ENCODE measurements around the gene FAM234A.
A peak's percentile ranks its signal among the peaks of the same experiment; 100 is the strongest.
"Not testable (repeated sequence)": the region's sequence is repeated elsewhere in the genome, so short reads cannot be mapped to it uniquely, and the experiment has no call there.

FAM234A gene

DNA sequence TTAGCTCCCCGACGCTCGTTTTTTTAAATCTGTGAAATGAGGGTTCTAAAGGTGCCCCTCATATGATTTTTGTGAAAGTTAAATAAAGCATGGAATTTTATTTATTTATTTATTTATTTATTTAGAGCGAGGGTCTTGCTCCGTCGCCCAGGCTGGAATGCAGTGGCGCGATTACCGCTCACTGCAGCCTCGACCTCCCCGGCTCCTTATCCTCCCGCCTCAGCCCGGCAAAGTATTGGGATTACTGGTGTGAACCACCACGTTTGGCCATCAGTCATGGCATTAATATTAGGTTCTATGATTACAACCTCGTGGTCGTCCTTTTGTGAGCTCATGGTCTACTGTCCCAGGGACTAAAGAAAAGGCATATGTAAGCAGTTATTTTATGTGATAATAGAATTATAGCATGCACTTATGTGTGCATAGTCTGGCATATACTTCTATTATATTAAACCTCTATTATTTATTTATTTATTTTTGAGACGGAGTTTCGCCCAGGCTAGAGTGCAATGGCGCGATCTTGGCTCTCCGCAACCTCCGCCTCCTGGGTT is 4.8 kb upstream of the FAM234A start:
- Histone ChIP-seq H3K9me3 (ENCODE audit: control insufficient read depth in 2 of 2, low read length in 2 of 2) (no peaks in the 10 kb centered on the region), H3K36me3 (ENCODE audit: control insufficient read depth in 2 of 2, insufficient read depth in 2 of 2, low read length in 2 of 2) (peaks cover 11 to 16% of the 10 kb centered on the region in 2 donors), H3K9ac (ENCODE audit: low read depth in 1 of 2, low read length in 2 of 2) (no peak overlapping the region), H3K4me3 (ENCODE audit: low read length in 2 of 2) (peak overlapping the region; percentile 73 to 90), H3K27me3 (ENCODE audit: control insufficient read depth in 2 of 2, insufficient read depth in 2 of 2, low read length in 2 of 2) (no peaks in the 10 kb centered on the region), H3K4me1 (ENCODE audit: control insufficient read depth in 2 of 2, insufficient read depth in 2 of 2, low read length in 2 of 2) (peaks cover 8 to 9% of the 10 kb centered on the region in 2 donors), H3K27ac (ENCODE audit: low read depth in 2 of 2, low read length in 2 of 2) (peak overlapping the region; percentile 98 to 99)

DNA sequence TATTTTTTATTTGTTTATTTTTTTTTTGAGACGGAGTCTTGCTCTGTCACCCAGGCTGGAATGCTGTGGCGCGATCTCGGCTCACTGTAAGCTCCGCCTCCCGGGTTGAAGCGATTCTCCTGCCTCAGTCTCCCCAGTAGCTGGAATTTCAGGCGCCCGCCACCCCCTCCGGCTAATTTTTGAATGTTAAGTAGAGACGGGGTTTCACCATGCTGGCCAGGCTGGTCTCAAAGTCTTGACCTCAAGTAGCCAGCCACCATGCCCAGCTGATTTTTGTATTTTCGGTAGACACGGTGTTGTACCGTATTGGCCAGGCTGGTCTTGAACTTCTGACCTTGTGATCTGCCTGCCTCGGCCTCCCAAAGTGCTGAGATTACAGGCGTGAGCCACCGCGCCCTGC is 4.3 kb upstream of the FAM234A start:
- not testable (repeated sequence) for H3K27me3 ChIP-seq (ENCODE audit: control insufficient read depth in 2 of 2, insufficient read depth in 2 of 2, low read length in 2 of 2); H3K9ac ChIP-seq (ENCODE audit: low read depth in 1 of 2, low read length in 2 of 2); H3K9me3 ChIP-seq (ENCODE audit: control insufficient read depth in 2 of 2, low read length in 2 of 2); H3K4me3 ChIP-seq (ENCODE audit: low read length in 2 of 2); H3K27ac ChIP-seq (ENCODE audit: low read depth in 2 of 2, low read length in 2 of 2)
- H3K36me3 ChIP-seq (ENCODE audit: control insufficient read depth in 2 of 2, insufficient read depth in 2 of 2, low read length in 2 of 2) = peaks cover 8 to 14% of the 10 kb centered on the region in 2 donors
- H3K4me1 ChIP-seq (ENCODE audit: control insufficient read depth in 2 of 2, insufficient read depth in 2 of 2, low read length in 2 of 2) = peaks cover 9 to 13% of the 10 kb centered on the region in 2 donors

DNA sequence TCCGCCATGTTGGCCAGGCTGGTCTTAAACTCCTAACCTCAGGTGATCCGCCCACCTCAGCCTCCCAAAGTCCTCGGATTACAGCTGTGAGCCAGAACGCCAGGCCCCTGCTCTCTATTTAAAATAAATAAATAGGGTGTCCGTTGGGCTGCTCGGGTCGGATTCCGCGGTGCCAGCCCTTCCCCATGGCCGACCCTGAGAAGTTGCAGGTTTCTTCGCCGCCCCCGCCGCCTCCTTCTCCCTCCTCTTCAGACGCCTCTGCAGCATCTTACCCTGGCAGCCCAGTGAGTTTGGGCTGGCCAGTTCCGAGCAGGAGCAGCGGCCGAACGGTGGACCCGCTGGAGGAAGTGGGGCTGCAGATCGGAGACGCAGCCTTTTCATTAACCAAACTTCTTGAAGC is 3.7 kb upstream of the FAM234A start:
- Histone ChIP-seq H3K36me3 (ENCODE audit: control insufficient read depth in 2 of 2, insufficient read depth in 2 of 2, low read length in 2 of 2) (peaks cover 5 to 10% of the 10 kb centered on the region in 2 donors), H3K4me3 (ENCODE audit: low read length in 2 of 2) (no peak overlapping the region), H3K9me3 (ENCODE audit: control insufficient read depth in 2 of 2, low read length in 2 of 2) (no peaks in the 10 kb centered on the region), H3K4me1 (ENCODE audit: control insufficient read depth in 2 of 2, insufficient read depth in 2 of 2, low read length in 2 of 2) (peaks cover 10 to 17% of the 10 kb centered on the region in 2 donors), H3K27ac (ENCODE audit: low read depth in 2 of 2, low read length in 2 of 2) (no peak overlapping the region), H3K9ac (ENCODE audit: low read depth in 1 of 2, low read length in 2 of 2) (no peak overlapping the region), H3K27me3 (ENCODE audit: control insufficient read depth in 2 of 2, insufficient read depth in 2 of 2, low read length in 2 of 2) (no peaks in the 10 kb centered on the region)

DNA sequence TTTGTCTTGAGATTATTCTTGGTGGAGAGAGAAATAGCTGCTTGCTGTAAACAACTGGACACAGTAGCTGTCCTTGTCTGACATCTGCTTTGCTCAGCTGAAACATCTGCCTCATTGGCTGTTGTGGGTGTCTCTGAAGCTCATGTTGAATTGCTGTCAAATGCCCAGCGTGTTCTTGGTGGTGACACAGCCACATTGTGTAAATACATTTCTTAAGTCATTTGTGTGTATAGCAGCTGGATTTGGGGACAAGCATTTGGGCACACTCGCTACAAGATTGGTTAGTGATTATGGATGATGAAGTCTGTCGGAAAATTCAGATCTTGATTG is 5.3 kb downstream of the FAM234A start:
- no peak overlapping the region for H3K4me3 ChIP-seq (ENCODE audit: low read length in 2 of 2)
- H3K27ac ChIP-seq (ENCODE audit: low read depth in 2 of 2, low read length in 2 of 2) = peak overlapping the region in 1 of 2 donors; percentile 5
- H3K9me3 ChIP-seq (ENCODE audit: control insufficient read depth in 2 of 2, low read length in 2 of 2) = no peaks in the 10 kb centered on the region
- H3K36me3 ChIP-seq (ENCODE audit: control insufficient read depth in 2 of 2, insufficient read depth in 2 of 2, low read length in 2 of 2) = no peaks in the 10 kb centered on the region
- H3K9ac ChIP-seq (ENCODE audit: low read depth in 1 of 2, low read length in 2 of 2) = no peak overlapping the region
- H3K4me1 ChIP-seq (ENCODE audit: control insufficient read depth in 2 of 2, insufficient read depth in 2 of 2, low read length in 2 of 2) = peaks cover 2 to 8% of the 10 kb centered on the region in 2 donors
- H3K27me3 ChIP-seq (ENCODE audit: control insufficient read depth in 2 of 2, insufficient read depth in 2 of 2, low read length in 2 of 2) = no peaks in the 10 kb centered on the region

DNA sequence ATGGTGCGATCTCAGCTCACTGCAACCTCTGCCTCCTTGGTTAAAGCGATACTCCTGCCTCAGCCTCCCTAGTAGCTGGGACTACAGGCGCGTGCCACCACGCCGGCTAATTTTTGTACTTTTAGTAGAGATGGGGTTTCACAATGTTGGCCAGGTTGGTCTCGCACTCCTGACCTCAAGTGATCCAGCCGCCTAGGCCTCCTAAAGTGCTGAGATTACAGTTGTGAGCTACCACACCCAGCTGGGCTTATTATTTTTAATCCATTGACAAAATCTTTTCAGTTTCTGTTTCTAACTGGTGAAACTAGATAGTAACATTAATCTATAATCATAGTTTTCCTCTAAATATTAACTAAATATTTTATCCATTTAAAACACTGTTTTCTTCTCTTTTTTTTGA is 5.9 kb downstream of the FAM234A start:
- Histone ChIP-seq H3K9me3 (ENCODE audit: control insufficient read depth in 2 of 2, low read length in 2 of 2) (no peaks in the 10 kb centered on the region), H3K27ac (ENCODE audit: low read depth in 2 of 2, low read length in 2 of 2) (no peak overlapping the region), H3K36me3 (ENCODE audit: control insufficient read depth in 2 of 2, insufficient read depth in 2 of 2, low read length in 2 of 2) (no peaks in the 10 kb centered on the region), H3K4me1 (ENCODE audit: control insufficient read depth in 2 of 2, insufficient read depth in 2 of 2, low read length in 2 of 2) (peaks cover 0 to 2% of the 10 kb centered on the region in 2 donors), H3K9ac (ENCODE audit: low read depth in 1 of 2, low read length in 2 of 2) (no peak overlapping the region), H3K27me3 (ENCODE audit: control insufficient read depth in 2 of 2, insufficient read depth in 2 of 2, low read length in 2 of 2) (no peaks in the 10 kb centered on the region), H3K4me3 (ENCODE audit: low read length in 2 of 2) (no peak overlapping the region)

DNA sequence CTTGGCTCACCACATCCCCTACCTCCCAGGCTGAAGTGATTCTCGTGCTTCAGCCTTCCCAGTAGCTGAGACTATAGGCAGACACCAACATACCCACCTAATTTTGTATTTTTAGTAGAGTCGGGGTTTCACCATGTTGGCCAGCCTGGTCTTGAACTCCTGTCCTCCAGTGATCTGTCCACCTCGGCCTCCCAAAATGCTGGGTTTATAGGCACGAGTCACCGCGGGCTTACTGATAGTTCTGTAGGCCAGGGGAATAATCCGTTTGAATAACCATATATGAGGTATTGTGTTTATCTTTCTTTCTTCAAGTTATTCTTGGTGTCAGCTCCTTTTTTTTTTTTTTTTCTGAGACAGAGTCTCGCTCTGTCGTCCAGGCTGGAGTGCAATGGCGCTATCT is 7.7 kb downstream of the FAM234A start:
- peak overlapping the region in 1 of 2 donors; percentile 21 for H3K27ac ChIP-seq (ENCODE audit: low read depth in 2 of 2, low read length in 2 of 2)
- no peaks in the 10 kb centered on the region for H3K9me3 ChIP-seq (ENCODE audit: control insufficient read depth in 2 of 2, low read length in 2 of 2)
- no peak overlapping the region for H3K9ac ChIP-seq (ENCODE audit: low read depth in 1 of 2, low read length in 2 of 2)
- no peak overlapping the region for H3K4me3 ChIP-seq (ENCODE audit: low read length in 2 of 2)
- H3K27me3 ChIP-seq (ENCODE audit: control insufficient read depth in 2 of 2, insufficient read depth in 2 of 2, low read length in 2 of 2) = no peaks in the 10 kb centered on the region
- H3K4me1 ChIP-seq (ENCODE audit: control insufficient read depth in 2 of 2, insufficient read depth in 2 of 2, low read length in 2 of 2) = no peaks in the 10 kb centered on the region
- H3K36me3 ChIP-seq (ENCODE audit: control insufficient read depth in 2 of 2, insufficient read depth in 2 of 2, low read length in 2 of 2) = no peaks in the 10 kb centered on the region

DNA sequence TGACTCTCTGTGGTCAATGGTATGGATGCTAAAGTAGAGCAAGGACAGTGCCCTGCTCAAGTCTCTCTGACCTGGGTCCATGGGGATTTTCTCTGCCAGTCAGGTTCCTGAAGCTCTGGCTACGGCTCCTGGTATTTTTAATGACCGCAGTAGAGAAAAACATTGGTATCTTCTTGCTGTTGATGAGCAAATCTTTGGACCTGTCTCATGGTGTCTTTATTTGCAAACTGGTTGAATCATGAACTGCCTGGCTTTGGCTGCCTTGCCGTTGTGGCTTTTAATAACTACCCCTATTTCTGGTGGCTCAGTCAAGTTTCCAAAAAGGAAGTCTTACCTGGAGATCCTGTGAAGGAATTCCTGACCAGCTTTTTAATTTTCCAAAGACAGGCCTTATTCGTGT is 8.7 kb downstream of the FAM234A start:
- Histone ChIP-seq H3K36me3 (ENCODE audit: control insufficient read depth in 2 of 2, insufficient read depth in 2 of 2, low read length in 2 of 2) (no peaks in the 10 kb centered on the region), H3K27ac (ENCODE audit: low read depth in 2 of 2, low read length in 2 of 2) (no peak overlapping the region), H3K9me3 (ENCODE audit: control insufficient read depth in 2 of 2, low read length in 2 of 2) (no peaks in the 10 kb centered on the region), H3K9ac (ENCODE audit: low read depth in 1 of 2, low read length in 2 of 2) (no peak overlapping the region), H3K4me1 (ENCODE audit: control insufficient read depth in 2 of 2, insufficient read depth in 2 of 2, low read length in 2 of 2) (no peaks in the 10 kb centered on the region), H3K4me3 (ENCODE audit: low read length in 2 of 2) (no peak overlapping the region), H3K27me3 (ENCODE audit: control insufficient read depth in 2 of 2, insufficient read depth in 2 of 2, low read length in 2 of 2) (no peaks in the 10 kb centered on the region)

DNA sequence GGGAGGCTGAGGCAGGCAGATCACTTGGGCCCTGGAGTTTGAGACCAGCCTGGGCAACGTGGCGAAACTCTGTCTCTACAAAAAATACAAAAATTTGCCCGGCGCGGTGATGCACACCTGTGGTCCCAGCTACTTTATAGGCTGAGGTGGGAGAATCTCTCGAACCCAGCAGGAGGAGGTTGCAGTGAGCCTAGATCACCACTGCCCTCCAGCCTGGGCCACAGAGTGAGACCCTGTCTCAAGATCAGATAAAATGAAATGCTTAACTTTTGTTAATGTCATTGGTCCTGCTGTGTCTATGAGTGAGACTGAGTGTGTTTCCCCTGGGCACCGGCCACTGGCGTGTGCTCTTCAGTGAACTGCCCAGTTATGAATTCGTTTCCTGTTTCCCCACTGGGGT is 10.5 kb downstream of the FAM234A start:
- H3K36me3 ChIP-seq (ENCODE audit: control insufficient read depth in 2 of 2, insufficient read depth in 2 of 2, low read length in 2 of 2) = peaks cover under 1 to 2% of the 10 kb centered on the region in 2 donors
- H3K4me1 ChIP-seq (ENCODE audit: control insufficient read depth in 2 of 2, insufficient read depth in 2 of 2, low read length in 2 of 2) = peaks cover 0 to 6% of the 10 kb centered on the region in 2 donors

DNA sequence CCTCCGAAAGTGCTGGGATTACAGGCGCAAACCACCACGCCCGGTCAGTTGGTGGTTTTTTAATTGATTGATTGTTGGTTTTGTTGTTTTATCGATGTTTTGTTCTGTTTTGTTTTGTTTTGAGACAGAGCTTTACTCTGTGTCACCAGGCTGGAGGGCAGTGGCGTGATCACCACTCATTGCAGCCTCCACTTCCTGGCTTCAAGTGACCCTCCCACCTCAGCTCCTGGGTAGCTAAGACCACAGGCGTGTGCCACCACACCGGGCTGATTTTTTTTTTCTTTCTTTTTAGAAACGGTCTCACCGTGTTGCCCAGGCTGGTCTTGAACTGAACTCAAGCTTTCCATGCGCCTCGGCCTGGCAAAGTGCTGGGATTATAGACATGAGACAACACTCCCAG is 12.4 kb downstream of the FAM234A start:
- peaks cover 0 to 15% of the 10 kb centered on the region in 2 donors for H3K4me1 ChIP-seq (ENCODE audit: control insufficient read depth in 2 of 2, insufficient read depth in 2 of 2, low read length in 2 of 2)
- no peak overlapping the region for H3K27ac ChIP-seq (ENCODE audit: low read depth in 2 of 2, low read length in 2 of 2)
- no peak overlapping the region for H3K4me3 ChIP-seq (ENCODE audit: low read length in 2 of 2)
- no peak overlapping the region for H3K9ac ChIP-seq (ENCODE audit: low read depth in 1 of 2, low read length in 2 of 2)
- no peaks in the 10 kb centered on the region for H3K27me3 ChIP-seq (ENCODE audit: control insufficient read depth in 2 of 2, insufficient read depth in 2 of 2, low read length in 2 of 2)
- no peaks in the 10 kb centered on the region for H3K9me3 ChIP-seq (ENCODE audit: control insufficient read depth in 2 of 2, low read length in 2 of 2)
- H3K36me3 ChIP-seq (ENCODE audit: control insufficient read depth in 2 of 2, insufficient read depth in 2 of 2, low read length in 2 of 2) = peaks cover 5 to 9% of the 10 kb centered on the region in 2 donors

More for the DNA sequence above, 10.5 kb downstream of the FAM234A start:
- Histone ChIP-seq H3K4me3 (ENCODE audit: low read length in 2 of 2) (no peak overlapping the region), H3K27me3 (ENCODE audit: control insufficient read depth in 2 of 2, insufficient read depth in 2 of 2, low read length in 2 of 2) (no peaks in the 10 kb centered on the region), H3K9ac (ENCODE audit: low read depth in 1 of 2, low read length in 2 of 2) (no peak overlapping the region), H3K9me3 (ENCODE audit: control insufficient read depth in 2 of 2, low read length in 2 of 2) (no peaks in the 10 kb centered on the region), H3K27ac (ENCODE audit: low read depth in 2 of 2, low read length in 2 of 2) (no peak overlapping the region)

DNA sequence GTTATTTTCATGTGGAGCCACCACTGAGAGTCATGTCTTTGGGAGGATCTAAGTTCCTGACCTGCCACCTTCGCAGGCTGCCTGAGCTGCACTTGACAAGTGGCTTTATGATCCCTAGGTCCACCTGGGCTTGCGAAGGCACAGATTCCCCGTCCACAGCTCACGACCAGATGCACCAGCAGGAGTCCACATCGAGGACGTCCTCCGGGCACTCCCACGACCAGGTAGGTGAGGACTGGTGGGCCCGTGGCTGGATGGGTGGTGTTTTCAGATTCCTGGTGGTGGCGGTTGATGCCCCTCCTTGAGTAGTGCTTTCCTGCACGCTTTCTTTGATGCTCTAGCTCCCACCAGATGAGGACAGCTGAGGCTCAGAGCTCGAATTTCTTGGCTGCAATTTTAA is 14.8 kb downstream of the FAM234A start:
- peaks cover 5 to 9% of the 10 kb centered on the region in 2 donors for H3K36me3 ChIP-seq (ENCODE audit: control insufficient read depth in 2 of 2, insufficient read depth in 2 of 2, low read length in 2 of 2)
- H3K27ac ChIP-seq (ENCODE audit: low read depth in 2 of 2, low read length in 2 of 2) = no peak overlapping the region
- no peak overlapping the region for H3K4me3 ChIP-seq (ENCODE audit: low read length in 2 of 2)
- no peak overlapping the region for H3K9ac ChIP-seq (ENCODE audit: low read depth in 1 of 2, low read length in 2 of 2)
- no peaks in the 10 kb centered on the region for H3K9me3 ChIP-seq (ENCODE audit: control insufficient read depth in 2 of 2, low read length in 2 of 2)
- H3K4me1 ChIP-seq (ENCODE audit: control insufficient read depth in 2 of 2, insufficient read depth in 2 of 2, low read length in 2 of 2) = peaks cover 16 to 30% of the 10 kb centered on the region in 2 donors
- H3K27me3 ChIP-seq (ENCODE audit: control insufficient read depth in 2 of 2, insufficient read depth in 2 of 2, low read length in 2 of 2) = no peaks in the 10 kb centered on the region
